GM12878 (cell line): Measurements from ENCODE around the gene ABCC5. TPM values are rescaled to one million over a fixed set of nuclear protein-coding genes. Genes with fewer than 3 reads are reported as not detected.

Source experiments
- ATAC-seq: fragments of 200-7000 bp; cut with Tn5 transposase; 3 replicates; pipeline ENCODE4 v1.9.1; 2020; ENCODE audit warnings: mild to moderate bottlenecking, moderate library complexity
- BruUV-seq: library from RNA; stranded (reverse); fragments of 400-500 nt; replicated peaks from 2 replicates; lab custom pipeline; 2021; lab: Mats Ljungman, UMichigan
- CTCF ChIA-PET: fragments of 300-600 bp; sonication (Branson Sonifier 250); formaldehyde crosslinking; extraction: SDS; loops from one replicate; lab custom pipeline; 2021; ENCODE audit warnings: inconsistent platforms; lab: Yijun Ruan, JAX
- POLR2A ChIA-PET: fragments of 350-600 bp; formaldehyde crosslinking; extraction: SDS; loops from one replicate; lab custom pipeline; 2021; ENCODE audit warnings: inconsistent platforms; lab: Charles Lee
- RAD21 ChIA-PET: fragments of 300-600 bp; sonication (Branson Sonifier 250); formaldehyde crosslinking; loops from one replicate; lab custom pipeline; 2023; ENCODE audit warnings: antibody characterized with exemption; ENCODE audit not compliant: unreplicated experiment; lab: Charles Lee
- SMC1A ChIA-PET: fragments of 300-600 bp; sonication (Branson Sonifier 250); formaldehyde crosslinking; loops from one replicate; lab custom pipeline; 2023; ENCODE audit not compliant: unreplicated experiment, uncharacterized antibody; lab: Charles Lee
- DNase-seq: peaks from one replicate; pipeline ENCODE4 v3.0.0-alpha.2; 2011; ENCODE audit warnings: low read depth, low spot score
- FAIRE-seq: peaks from 3 replicates; lab custom pipeline; 2011; peaks lifted over from hg19 to GRCh38; lab: Jason Lieb, UNC
- H2AFZ ChIP-seq: 2 replicates; pipeline ENCODE4 v1.6.0; 2011; ENCODE audit warnings: low read depth, low read length, control low read depth; ENCODE audit not compliant: control insufficient read depth
- H3K27ac ChIP-seq: 2 replicates; pipeline ENCODE4 v1.5.1; 2011; ENCODE audit warnings: control low read depth; ENCODE audit not compliant: control insufficient read depth, insufficient read depth
- H3K27me3 ChIP-seq, 2 experiments: replicated peaks in 1 of 2; 2 replicates each; pipeline versions ENCODE4 v1.6.0 to v1.6.1; 2011; ENCODE audit warnings: low read length in 1 of 2; ENCODE audit not compliant: control insufficient read depth in 2 of 2, insufficient read depth in 2 of 2
- H3K36me3 ChIP-seq, 2 experiments: 2 replicates each; pipeline ENCODE4 v1.5.1; 2011; ENCODE audit warnings: low read length in 1 of 2; ENCODE audit not compliant: control insufficient read depth in 2 of 2, insufficient read depth in 2 of 2
- H3K4me1 ChIP-seq: 2 replicates; pipeline ENCODE4 v1.6.1; 2011; ENCODE audit warnings: mild to moderate bottlenecking, low read length, moderate library complexity, mixed read lengths; ENCODE audit not compliant: control insufficient read depth, insufficient read depth
- H3K4me2 ChIP-seq: 2 replicates; pipeline ENCODE4 v1.6.0; 2011; ENCODE audit warnings: control low read depth; ENCODE audit not compliant: control insufficient read depth, insufficient read depth
- H3K4me3 ChIP-seq: fragments of 200-600 bp; sonication (generic); 2 replicates; pipeline ENCODE4 v1.5.1; 2016
- H3K79me2 ChIP-seq: 2 replicates; pipeline ENCODE4 v1.6.0; 2011; ENCODE audit warnings: low read length; ENCODE audit not compliant: control insufficient read depth, insufficient read depth
- H3K9ac ChIP-seq: 2 replicates; pipeline ENCODE4 v1.8.0; 2011; ENCODE audit warnings: low read length, control low read depth, mixed read lengths; ENCODE audit not compliant: control insufficient read depth, insufficient read depth
- H3K9me3 ChIP-seq: replicated peaks from 3 replicates; pipeline ENCODE4 v1.5.1; 2011; ENCODE audit warnings: mild to moderate bottlenecking, low read length; ENCODE audit not compliant: control insufficient read depth, insufficient read depth
- H4K20me1 ChIP-seq: 2 replicates; pipeline ENCODE4 v1.6.0; 2011; ENCODE audit not compliant: control insufficient read depth, insufficient read depth
- CHD4 ChIP-seq: fragments of 200-600 bp; sonication (generic); IDR thresholded peaks from 2 replicates; pipeline ENCODE4 v1.6.1; 2016; ENCODE audit warnings: mild to moderate bottlenecking
- DPF2 ChIP-seq: fragments of 450-650 bp; IDR thresholded peaks from 2 replicates; pipeline ENCODE4 v1.6.1; 2017; ENCODE audit warnings: mild to moderate bottlenecking
- ESRRA ChIP-seq: IDR thresholded peaks from 2 replicates; pipeline ENCODE4 v1.6.1; 2012; ENCODE audit warnings: mild to moderate bottlenecking, low read length, improper control_type of control experiment
- FOXM1 ChIP-seq: IDR thresholded peaks from 2 replicates; pipeline ENCODE4 v1.6.1; 2012; ENCODE audit warnings: low read depth, mild to moderate bottlenecking, inconsistent platforms, low read length, moderate library complexity
- IRF4 ChIP-seq: IDR thresholded peaks from 2 replicates; pipeline ENCODE4 v1.6.1; 2011; ENCODE audit warnings: low read depth, low read length
- SIN3A ChIP-seq: IDR thresholded peaks from 2 replicates; pipeline ENCODE4 v1.6.1; 2012; ENCODE audit warnings: low read depth, low read length, improper control_type of control experiment
- SMARCA5 ChIP-seq: fragments of 450-650 bp; IDR thresholded peaks from 2 replicates; pipeline ENCODE4 v1.6.1; 2017; ENCODE audit warnings: mild to moderate bottlenecking
- SMC3 ChIP-seq: IDR thresholded peaks from 2 replicates; pipeline ENCODE4 v1.6.1; 2011; ENCODE audit warnings: low read length, improper control_type of control experiment, borderline replicate concordance
- SREBF2 ChIP-seq: IDR thresholded peaks from 2 replicates; pipeline ENCODE4 v1.6.1; 2012; ENCODE audit warnings: mild to moderate bottlenecking, low read length
- TCF3 ChIP-seq: IDR thresholded peaks from 2 replicates; pipeline ENCODE4 v1.6.1; 2012; ENCODE audit warnings: low read depth, mild to moderate bottlenecking, low read length, borderline replicate concordance; ENCODE audit not compliant: insufficient read depth
- WGBS: methylation state at CpG from one replicate; pipeline ENCODE4 v1.1.6; 2016; ENCODE audit warnings: low lambda C conversion rate; ENCODE audit not compliant: insufficient replicate concordance, insufficient coverage; ENCODE audit errors: missing lambda C conversion rate; 5-methylcytosine and 5-hydroxymethylcytosine counted together
- in situ Hi-C: fragments of 300-500 bp; cut with MboI; formaldehyde crosslinking; loops from 9 replicates; pipeline ENCODE4 v1.14.3; 2018; ENCODE audit warnings: mixed read lengths
- intact Hi-C: fragments of 100-400 bp; cut with micrococcal nuclease; formaldehyde crosslinking; loops from one replicate; pipeline ENCODE4 v1.14.2; 2022; ENCODE audit not compliant: unreplicated experiment
- polyA plus RNA-seq, 11 experiments: library from polyadenylated mRNA; depleted of rRNA in 4 of 11; unstranded in 6 of 11; stranded (reverse) in 5 of 11; fragments of >200 nt; fragmentation: Nextera tagmentation in 4 of 11; fragmentation: Illumina TruSeq in 1 of 11; extraction: Ambion mirVana in 4 of 11; extraction: Trizol in 1 of 11; gene quantifications; 1 replicate in 1 of 11; 2 replicates in 10 of 11; pipeline versions ENCODE4 v1.2.1 to v1.2.3, GENCODE V29; 2011 to 2016; ENCODE audit warnings: inconsistent platforms in 2 of 11, missing spikeins in 2 of 11, low read depth in 1 of 11
- total RNA-seq, 4 experiments: library from RNA; depleted of rRNA in 3 of 4; stranded (reverse); fragments of >200 nt in 3 of 4; fragmentation: Illumina TruSeq in 1 of 4; extraction: Trizol in 1 of 4; gene quantifications; 2 replicates each; pipeline versions ENCODE4 v1.2.1 to v1.2.3, GENCODE V29; 2013 to 2021
- TF ChIP-seq, protein P1 (sequence below): IDR thresholded peaks from 2 replicates; pipeline ENCODE4 v1.6.1; 2011; ENCODE audit warnings: low read depth, mild to moderate bottlenecking, low read length, moderate library complexity, borderline replicate concordance; ENCODE audit errors: extremely low read depth

The ABCC5 gene
- total and polyA plus RNA-seq, 10 of the 15 experiments (the other 5 are each of a cell fraction or from before 2014, with no cell fraction given), result 6.0 to 17.8 (median 9.7) TPM

DNA sequence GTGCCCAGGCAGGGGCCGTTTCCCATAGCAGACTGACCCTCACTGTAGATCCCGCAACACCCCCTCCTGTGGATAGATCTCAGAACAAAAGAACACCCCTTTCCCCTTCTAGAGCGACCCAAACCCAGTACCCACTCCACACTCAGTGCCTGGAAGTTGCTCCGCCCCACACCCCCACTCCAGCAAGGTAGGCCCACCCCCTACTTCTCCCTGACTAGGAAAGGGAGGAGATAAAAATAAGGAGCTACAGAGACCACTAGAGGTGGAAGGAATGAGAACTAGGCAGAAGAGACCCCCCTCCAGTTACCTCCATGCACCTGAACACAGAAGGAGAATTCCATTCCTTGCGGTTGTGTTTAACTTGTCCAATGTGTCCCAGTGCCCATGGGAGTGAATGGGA, 102.8 kb downstream of the ABCC5 start:
- TF ChIP-seq SIN3A, result no peak
- TF ChIP-seq FOXM1, result no peak
- no peak for TF ChIP-seq TCF3
- TF ChIP-seq SREBF2, result no peak
- TF ChIP-seq, protein P1, sequence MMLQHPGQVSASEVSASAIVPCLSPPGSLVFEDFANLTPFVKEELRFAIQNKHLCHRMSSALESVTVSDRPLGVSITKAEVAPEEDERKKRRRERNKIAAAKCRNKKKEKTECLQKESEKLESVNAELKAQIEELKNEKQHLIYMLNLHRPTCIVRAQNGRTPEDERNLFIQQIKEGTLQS, result no peak
- no peak for TF ChIP-seq SMARCA5
- TF ChIP-seq SMC3, result no peak
- no peak for TF ChIP-seq ESRRA
- TF ChIP-seq IRF4, result no peak
- no peak for TF ChIP-seq CHD4
- TF ChIP-seq DPF2, result no peak
- intact Hi-C loops, result no loop called here
- BruUV-seq, result no TSS peak

More for the DNA sequence above, 102.8 kb downstream of the ABCC5 start:
- ChIA-PET SMC1A (interaction anchor here (0.8 to 1.0 kb wide), 2 partner anchors 9 to 19 kb away, joined by 3 read pairs; no protein-coding TSS in a partner anchor), RAD21 (interaction anchor here (1.2 to 2.8 kb wide), 3 partner anchors 17 to 104 kb away, joined by 4 to 7 read pairs (median 4); partner anchors contain the start of gene ABCC5), CTCF (interaction anchor here (1.0 to 1.7 kb wide), 6 partner anchors 11 to 229 kb away, joined by 3 to 7 read pairs (median 4); no protein-coding TSS in a partner anchor), POLR2A (interaction anchor here (0.6 kb wide), 1 partner anchor 339 kb away, joined by 3 read pairs; no protein-coding TSS in a partner anchor)
- H3K79me2 ChIP-seq, result no peaks in the 10 kb centered on the region
- no peak overlapping the region for H3K9ac ChIP-seq
- no peak for ATAC-seq
- H3K4me3 ChIP-seq, result no peak overlapping the region
- no peaks in the 10 kb centered on the region for H3K27me3 ChIP-seq
- no peak for FAIRE-seq
- H3K4me2 ChIP-seq, result peak overlapping the region; percentile 60; the same call in 1 of the 2 replicates
- H3K36me3 ChIP-seq, result no peaks in the 10 kb centered on the region
- H3K27ac ChIP-seq, result no peak overlapping the region
- H3K4me1 ChIP-seq, result peaks cover 12% of the 10 kb centered on the region
- DNase-seq, result no peak
- in situ Hi-C loops, result no loop called here
- H2AFZ ChIP-seq, result peak overlapping the region; percentile 54; the same call in 1 of the 2 replicates
- no peaks in the 10 kb centered on the region for H4K20me1 ChIP-seq
- no peaks in the 10 kb centered on the region for H3K9me3 ChIP-seq
- WGBS, result 67% methylated on average over 5 of the region's 5 CpGs
